HG03139 (cell line): ENCODE results near the gene RPRD2.
"Not testable (repeated sequence)": the region's sequence is repeated elsewhere in the genome, so short reads cannot be mapped to it uniquely, and the experiment has no call there.

Source experiments
- ATAC-seq: cut with Tn5 transposase; IDR thresholded peaks from one replicate; pipeline ENCODE4 v1.9.1; 2021; ENCODE audit not compliant: unreplicated experiment

RPRD2 gene

DNA sequence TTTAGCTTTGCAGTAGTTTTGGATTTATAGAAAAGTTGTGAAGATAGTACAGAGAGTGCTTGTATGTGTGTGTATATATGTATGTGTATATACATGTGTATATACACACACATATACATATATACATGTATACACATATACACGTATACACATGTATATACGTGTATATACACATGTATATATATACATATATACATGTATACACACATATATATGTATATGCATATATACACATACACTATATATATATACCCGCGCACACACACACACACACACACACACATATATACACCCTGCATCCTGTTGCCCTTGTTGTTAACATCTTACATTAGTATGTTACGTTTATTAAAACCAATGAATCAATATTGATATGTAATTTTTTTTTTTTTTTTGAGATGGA, 24.3 kb downstream of the RPRD2 start:
- no peak for ATAC-seq

DNA sequence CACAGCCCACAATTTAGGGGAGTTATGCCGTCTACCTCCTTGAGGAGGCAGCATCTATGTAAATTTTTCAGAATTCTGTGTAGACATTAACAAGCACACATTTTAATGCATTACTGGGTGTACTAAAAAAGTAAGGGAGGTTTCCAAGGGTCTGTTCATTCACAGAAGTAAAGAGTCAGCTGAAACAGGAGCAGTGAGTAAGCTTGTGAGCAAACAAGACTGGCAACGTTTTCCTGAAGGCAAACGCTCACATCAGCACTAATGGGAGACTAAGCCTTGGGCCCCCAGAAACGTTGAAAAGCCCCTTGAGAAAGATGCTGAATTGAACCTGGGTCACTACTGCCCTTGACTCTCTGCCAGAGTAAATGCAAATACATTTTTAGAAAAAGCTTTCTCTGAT, 25.7 kb downstream of the RPRD2 start:
- ATAC-seq: no peak

DNA sequence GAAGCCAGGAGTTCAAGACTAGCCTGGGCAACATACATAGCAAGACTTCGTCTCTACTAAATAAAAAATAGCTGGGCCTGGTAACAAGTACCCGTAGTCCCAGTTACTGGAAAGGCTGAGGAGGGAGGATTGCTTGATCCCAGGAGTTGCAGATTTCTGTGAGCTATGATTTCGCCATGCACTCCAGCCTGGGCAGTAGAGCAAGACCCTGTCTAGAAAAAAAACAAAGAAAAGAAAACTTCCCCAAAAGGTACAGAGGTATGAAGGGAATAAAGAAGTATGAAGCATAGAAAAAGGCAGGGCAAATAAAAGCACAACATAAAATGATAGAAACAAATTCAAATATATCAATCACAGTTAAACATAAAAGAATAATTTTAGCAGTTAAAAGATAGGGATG, 28.7 kb downstream of the RPRD2 start:
- no peak for ATAC-seq

DNA sequence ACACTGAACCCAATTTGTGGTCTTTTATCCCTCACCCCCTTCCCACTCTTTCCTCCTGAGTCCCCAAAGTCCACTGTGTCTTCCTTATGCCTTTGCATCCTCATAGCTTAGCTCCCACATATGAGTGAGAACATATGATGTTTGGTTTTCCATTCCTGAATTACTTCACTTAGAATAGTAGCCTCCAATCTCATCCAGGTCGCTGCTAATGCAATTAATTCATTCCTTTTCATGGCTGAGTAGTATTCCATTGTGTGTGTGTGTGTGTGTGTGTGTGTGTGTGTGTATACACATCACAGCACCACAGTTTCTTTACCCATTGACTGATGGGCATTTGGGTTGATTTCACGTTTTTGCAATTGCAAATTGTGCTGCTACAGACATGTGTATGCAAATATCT, 31.2 kb downstream of the RPRD2 start:
- not testable (repeated sequence) for ATAC-seq

DNA sequence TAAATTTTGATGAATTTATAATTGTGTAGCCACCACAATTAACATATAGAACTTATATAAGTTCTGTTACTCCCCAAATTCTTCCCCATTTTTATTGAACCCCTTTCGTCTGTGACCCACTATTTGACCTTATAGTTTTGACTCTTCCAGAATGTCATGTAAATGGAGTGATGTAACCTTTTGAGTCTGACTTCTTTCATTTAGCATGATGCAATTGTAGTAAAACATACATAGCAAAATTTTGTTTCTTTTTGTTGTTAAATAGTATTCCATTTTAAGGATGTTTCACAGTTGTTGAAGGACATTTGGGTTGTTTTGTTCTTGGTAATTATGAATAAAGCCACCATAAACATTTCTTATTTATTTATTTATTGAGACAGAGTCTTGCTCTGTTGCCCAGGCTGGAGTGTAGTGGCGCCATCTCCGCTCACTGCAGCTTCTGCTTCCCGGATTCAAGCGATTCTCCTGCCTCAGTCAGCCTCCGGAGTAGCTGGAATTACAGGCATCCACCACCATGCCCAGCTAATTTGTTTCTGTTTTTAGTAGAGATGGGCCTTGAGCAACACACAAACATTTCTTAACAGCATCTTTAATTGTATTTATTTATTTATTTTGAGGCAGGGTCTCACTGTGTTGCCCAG, 33.6 kb downstream of the RPRD2 start:
- no peak for ATAC-seq

DNA sequence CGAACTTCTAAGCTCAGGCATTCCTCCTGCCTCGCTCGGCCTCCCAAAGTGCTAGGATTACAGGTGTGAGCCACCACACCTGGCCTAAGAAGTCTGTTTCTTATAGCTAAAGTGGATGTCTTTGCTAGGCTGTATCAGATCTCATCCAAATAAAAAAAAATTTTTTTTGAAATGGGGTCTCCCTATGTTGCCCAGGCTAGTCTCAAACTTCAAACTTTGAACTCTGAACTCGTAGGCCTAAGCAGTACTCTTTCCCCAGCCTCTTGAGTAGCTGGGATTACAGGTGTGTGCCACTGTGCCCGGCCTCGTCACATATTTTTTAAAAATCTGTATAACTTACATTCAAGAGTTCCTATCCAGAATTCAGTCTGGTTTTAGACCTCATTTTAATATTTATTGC, 40.5 kb downstream of the RPRD2 start:
- ATAC-seq: no peak

DNA sequence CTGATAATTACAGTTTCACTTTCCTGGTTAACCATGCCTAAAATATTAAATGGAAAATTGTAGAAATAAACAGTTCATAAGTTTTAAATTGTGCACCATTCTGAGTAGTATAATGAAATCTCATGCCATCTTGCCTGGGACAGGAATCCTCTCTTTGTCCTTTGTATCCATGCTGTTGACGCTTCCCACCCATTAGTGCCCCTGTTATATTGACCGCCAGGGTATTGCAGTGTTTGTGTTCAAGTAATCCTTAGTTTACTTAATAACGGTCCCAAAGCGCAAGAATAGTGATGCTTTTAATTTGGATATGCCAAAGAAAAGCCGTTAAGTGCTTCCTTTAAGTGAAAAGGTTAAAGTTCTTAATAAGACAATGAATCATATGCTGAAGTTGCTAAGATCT, 41.7 kb downstream of the RPRD2 start:
- ATAC-seq: no peak

DNA sequence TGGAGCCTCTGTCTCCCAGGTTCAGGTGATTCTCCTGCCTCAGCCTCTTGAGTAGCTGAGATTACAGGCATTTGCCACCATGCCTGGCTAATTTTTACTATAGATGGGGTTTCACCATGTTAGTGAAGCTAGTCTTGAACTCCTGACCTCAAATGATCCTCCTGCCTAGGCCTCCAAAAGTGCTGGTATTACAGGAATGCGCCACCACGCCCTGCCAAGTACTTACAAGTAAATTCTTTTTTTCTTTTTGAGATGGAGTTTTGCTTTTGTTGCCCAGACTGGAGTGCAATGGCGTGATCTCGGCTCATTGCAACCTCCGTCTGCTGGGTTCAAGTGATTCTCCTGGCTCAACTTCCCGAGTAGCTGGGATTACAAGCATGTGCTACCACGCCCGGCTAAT, 42.5 kb downstream of the RPRD2 start:
- no peak for ATAC-seq

DNA sequence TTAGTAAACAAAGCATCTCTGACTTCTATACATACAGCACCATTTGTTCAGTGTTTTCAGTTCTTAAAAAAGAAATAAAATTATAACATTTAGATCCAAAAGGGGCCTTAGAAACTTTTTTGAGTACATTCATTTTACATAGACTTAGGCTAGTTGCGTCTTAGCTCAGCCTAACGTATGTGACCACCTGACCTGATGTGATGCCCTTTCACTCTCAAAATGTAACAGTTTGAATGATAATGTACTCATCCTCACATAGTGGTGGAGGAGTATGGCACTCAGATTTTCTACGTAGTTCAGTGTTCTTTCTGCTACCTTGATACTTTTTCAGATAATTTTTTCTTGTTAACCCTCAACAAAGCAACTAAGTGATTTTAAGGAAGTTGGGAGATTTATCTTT, 43.4 kb downstream of the RPRD2 start:
- no peak for ATAC-seq

DNA sequence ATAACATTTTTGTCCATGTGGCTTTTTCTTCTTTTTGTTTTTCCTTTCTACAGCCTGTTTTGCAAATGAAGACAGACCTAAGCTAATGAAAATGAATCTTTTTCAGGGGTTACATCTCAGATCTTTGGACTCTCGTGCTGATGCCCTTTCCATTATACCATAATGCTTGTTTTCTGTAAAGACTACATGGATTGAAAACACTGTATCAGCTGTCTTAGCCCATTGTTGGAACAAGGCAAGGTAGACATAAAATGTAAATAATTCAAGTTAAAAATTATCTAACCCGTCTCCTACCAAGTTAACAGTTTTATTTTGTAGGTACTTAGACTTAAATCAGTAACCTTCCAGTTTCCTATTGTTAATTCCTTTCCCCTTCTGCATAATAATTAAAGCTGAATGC, 44.9 kb downstream of the RPRD2 start:
- no peak for ATAC-seq

DNA sequence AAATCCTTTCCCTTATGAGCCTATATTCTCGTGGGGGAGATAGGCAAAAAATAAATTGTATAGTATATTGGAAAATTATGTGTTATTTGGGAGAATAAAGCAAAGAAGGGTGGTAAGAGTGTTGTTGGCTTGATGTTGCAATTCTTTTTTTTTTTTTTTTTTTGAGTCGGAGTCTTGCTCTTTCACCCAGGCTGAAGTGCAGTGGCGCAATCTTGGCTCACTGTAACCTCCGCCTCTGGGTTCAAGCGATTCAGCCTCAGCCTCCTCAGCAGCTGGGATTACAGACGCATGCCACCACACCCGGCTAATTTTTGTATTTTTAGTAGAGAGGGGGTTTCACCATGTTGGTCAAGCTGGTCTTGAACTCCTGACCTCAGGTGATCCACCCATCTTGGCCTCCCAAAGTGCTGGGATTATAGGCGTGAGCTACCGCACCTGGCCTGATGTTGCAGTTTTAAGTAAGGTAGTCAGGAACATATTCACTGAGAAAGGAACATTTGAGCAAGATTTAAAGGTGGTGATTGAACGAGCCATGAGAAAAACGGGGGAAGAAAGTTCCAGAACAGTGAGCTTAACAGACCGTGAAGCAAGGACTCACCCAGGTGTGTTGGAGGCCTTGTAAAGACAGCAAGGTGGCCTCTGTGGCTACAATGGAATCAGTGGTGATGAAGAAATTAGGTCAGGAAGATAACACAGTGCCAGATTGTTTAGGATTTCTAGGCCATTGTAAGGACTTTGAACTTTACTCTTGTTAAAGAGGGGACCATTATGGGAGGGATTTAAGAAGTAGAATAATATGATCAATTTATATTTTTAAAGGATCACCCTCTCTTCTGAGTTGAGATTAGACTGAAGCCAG, 45.8 kb downstream of the RPRD2 start:
- ATAC-seq: no peak

DNA sequence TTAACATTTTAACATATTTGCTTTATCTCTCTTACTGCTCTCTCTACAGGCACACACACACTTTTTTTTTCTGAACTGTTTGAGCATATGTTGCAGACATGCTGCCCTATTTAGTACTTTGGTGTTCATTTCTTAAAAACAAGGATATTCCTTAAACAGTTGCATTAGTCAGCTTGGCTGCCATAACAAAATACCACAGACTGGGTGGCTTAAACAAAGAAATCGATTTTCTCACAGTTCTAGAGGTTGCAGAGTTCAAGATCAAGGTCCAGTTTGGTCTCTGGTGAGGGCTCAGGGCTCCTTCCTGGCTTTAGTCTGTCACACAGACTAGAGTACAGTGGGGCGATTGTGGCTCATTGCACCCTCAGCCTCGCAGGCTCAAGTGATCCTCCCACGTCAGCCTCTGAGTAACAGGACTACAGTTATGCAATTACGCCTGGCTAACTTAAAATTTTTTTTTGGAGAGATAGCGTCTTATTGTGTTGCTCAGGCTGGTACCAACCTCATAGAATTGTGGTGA, 46.7 kb downstream of the RPRD2 start:
- ATAC-seq: no peak

DNA sequence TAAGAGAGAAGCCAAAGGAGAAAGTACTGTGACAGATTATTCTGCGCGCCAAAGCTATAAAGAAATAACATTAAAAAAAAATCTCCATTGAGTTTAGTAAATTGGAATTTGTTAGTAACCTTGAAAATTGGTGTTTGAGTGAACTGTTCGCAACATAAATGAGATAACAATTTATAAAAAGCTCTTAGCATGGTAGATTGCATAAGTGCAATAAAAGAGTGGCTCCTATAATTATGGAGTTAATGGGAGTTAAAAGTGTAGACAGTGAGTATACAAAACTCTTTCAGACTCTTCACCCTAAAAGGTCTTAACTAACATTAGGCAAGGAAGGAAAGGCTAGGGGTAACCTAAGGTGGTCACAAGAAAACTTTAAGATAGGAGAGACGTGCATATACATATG, 50.6 kb downstream of the RPRD2 start:
- ATAC-seq: no peak

DNA sequence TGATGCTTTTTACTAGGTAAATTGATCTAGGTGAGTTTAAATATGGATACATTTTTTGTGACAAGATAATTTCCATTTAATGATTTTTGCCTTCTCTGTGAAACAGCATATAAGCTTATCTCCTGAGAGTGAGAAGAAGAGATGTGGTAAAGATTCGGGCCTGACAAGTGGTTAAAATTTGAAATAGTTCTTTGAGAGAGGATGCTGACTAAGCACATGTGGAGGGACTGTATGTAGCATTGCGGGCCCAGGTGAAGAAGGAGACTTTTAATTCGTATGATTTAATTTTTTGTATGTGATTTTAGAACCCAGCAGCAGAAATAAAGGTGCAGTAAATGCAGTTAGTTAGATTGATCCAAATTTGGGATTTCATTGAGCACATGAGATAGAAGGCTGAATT, 51.9 kb downstream of the RPRD2 start:
- ATAC-seq: no peak

DNA sequence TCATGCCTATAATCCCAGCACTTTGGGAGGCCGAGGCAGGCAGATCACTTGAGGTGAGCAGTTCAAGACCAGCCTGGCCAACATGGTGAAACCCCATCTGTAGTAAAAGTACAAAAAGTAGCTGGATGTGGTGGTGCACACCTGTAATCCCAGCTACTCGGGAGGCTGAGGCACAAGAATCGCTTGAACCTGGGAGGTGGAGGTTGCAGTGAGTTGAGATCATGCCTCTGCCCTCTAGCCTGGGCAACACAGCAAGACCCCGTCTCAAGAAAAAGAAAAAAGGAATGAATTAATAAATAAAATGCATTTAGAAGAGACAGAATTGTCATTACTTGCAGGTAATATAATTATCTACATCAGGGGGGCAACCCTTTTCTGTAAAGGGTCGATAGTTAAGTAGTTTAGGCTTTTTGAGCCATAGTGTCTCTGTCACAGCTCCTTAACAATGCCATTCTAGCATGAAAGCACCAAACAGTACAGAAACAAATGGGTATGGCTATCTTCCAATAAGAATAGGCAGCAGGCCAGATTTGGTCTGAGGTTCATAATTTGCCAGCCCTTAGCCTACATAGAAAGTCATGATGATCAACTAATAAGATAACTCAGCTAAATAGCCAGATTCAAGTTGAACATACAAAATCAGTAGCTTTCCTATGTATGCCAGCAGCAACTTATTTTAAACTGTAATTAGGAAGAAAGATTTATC, 56.8 kb downstream of the RPRD2 start:
- no peak for ATAC-seq

DNA sequence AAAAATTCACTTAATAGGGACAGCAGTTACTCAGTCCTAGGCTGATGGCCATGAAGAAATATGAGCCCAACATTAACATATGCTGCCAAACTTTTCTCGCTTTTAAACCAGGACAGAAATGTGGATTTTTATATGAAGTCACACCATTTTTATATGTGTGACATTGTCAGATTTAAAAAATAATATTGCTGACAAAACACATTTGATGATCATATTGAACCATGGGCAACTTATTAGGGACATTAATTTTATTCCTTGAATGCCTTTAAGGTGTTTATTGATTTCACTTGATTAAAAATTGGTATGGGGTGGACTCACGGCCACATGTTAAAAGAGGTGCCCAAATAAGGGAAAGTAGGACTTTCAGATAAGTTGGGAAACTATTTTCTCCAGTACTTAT, 58.6 kb downstream of the RPRD2 start:
- ATAC-seq: no peak

DNA sequence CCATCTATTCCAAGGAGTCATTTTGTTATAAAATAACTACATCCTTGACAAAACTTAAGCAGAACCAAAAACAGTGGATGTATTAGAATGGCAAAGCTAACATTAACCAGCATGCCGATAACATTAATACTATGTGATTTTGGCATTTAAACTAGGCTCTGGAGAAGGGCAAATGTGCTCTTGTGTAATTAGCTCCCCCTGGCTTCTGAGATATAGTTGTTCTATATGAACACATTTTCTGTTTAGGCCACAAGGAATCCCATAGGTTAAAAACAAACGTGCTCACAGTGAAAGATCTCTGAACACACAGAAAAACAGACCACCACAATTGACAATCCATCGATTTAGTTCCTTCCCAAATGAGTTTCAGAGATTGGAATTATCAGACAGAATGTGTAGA, 65.9 kb downstream of the RPRD2 start:
- no peak for ATAC-seq

DNA sequence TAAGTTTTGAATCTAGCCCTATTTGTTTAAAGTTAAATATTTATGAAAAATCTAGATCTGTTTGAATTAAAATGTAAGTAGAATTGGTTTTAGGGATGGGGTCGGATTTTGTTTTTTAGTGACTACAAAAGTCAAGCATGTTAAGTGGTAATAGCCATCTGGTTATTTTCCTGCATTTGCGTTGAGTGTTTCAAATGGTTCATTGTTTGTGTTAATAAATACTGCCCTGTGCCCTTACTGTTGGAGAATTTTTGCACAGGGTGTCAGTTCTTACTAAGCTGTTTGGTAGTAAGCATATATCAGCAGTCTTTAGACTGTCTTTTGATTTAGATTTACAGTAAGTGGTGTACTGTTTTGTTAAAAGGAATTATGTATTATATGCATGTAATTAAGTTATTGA, 77.2 kb downstream of the RPRD2 start:
- no peak for ATAC-seq

DNA sequence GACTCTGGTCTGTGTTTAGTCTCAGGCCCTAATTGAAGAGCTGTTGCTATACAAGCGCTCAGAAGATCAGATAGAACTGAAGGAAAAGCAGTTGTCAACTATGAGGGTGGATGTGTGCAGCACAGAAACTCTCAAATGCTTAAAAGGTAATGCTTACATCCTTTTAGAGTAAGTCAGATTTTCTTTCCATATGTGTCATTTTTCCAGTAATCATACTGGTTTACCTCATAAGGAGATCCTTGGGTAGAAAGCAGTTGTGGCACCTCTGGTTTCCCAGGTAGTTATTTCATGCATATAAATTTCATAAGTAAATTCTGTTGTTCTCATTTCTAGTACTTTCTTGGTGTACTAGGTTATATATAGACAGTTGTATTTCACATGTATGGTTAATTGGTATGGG, 80.3 kb downstream of the RPRD2 start:
- no peak for ATAC-seq

DNA sequence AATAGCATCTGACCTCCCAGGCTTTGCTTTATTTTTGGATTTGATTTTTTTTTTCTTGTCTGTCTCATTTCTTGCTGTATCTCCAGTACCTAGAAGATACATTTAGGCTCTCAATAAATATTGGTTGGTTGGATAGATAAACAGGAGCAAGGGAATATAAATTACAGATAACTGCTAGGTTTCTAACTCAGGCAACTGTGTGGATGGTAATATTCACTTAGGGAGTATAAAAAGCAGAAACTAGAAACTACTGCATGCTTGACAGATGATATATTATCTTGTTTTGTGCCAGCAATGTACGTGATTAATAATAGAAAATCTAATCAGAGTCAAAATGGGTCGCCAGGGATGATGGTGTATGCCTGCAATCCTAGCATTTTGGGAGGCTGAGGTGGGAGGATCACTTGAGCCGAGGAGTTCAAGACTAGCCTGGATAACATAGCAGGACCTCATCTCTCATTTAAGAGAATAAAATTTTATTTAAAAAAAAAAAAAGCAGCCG, 92.2 kb downstream of the RPRD2 start:
- no peak for ATAC-seq

DNA sequence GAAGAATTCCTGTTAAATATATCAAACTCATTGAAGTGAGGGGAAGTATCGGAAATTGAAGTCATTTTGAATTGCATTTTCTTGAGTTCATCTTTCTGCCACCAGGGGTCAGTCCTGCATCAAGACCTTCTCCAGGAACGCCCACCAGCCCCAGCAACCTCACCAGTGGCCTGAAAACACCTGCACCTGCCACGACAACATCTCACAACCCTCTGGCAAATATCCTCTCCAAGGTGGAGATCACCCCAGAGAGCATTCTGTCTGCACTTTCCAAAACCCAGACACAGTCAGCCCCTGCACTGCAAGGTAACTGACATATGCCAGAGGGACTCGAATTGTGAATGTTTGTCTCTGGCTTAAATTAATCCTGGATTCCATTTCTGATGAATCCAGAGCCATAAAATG, 100.5 kb downstream of the RPRD2 start:
- no peak for ATAC-seq

DNA sequence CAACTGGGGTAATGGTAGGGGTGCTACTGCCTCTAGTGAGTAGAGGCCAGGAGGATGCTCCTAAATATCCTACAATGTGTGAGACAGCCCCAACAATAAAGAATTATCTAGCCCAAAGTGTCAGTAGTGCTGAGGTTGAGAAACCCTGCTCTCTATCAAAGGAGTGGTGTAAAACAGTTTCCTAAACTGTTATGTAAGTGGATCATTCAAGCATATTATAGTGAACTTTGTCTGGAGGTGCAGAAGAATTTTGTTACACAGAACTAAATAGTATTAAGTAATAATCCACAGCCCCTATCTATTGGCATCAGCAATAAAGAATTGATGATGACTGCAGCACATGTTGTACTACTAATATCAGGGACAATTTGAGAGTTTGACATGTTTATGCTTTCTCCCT, 103.0 kb downstream of the RPRD2 start:
- ATAC-seq: no peak
